CD4-positive, alpha-beta T cell (primary cell): Measurements from ENCODE around the gene TBCD. TPM values are rescaled to one million over a fixed set of nuclear protein-coding genes. Genes with fewer than 3 reads are reported as not detected.

Experiments used
- ATAC-seq: fragments of 200-7000 bp; cut with Tn5 transposase; one replicate; pipeline ENCODE4 v1.10.0; 2022; ENCODE audit warnings: mild to moderate bottlenecking; ENCODE audit not compliant: poor library complexity
- CTCF ChIA-PET: fragments of 350-600 bp; sonication (Branson Sonifier 250); formaldehyde crosslinking; loops from one replicate; lab custom pipeline; 2021; ENCODE audit warnings: antibody characterized with exemption, inconsistent platforms; lab: Charles Lee
- POLR2A ChIA-PET: fragments of 350-600 bp; sonication (Branson Sonifier 250); formaldehyde crosslinking; loops from one replicate; lab custom pipeline; 2021; ENCODE audit warnings: antibody characterized with exemption, inconsistent platforms; lab: Charles Lee
- DNase-seq, 14 experiments: peaks; one replicate each; pipeline ENCODE4 v3.0.0-alpha.2; 2013 to 2020; ENCODE audit warnings: mixed read lengths in 2 of 14
- H3K27ac ChIP-seq, 2 donors: one replicate each; pipeline versions ENCODE4 v1.5.1 to v1.7.0; 2013; ENCODE audit warnings: low read length in 2 of 2, low read depth in 1 of 2, mild to moderate bottlenecking in 1 of 2
- H3K27me3 ChIP-seq, 2 experiments: 1 replicate in 1 of 2; 2 replicates in 1 of 2; pipeline versions ENCODE4 v1.6.1 to v1.7.0; 2013; ENCODE audit warnings: low read length in 2 of 2, control low read depth in 1 of 2, mild to moderate bottlenecking in 1 of 2, moderate library complexity in 1 of 2; ENCODE audit not compliant: insufficient read depth in 2 of 2, control insufficient read depth in 1 of 2
- H3K36me3 ChIP-seq: one replicate; pipeline ENCODE4 v1.6.1; 2013; ENCODE audit warnings: low read length, control low read depth; ENCODE audit not compliant: insufficient read depth
- H3K4me1 ChIP-seq: one replicate; pipeline ENCODE4 v1.6.1; 2013; ENCODE audit warnings: low read length, control low read depth; ENCODE audit not compliant: insufficient read depth
- H3K4me3 ChIP-seq: one replicate; pipeline ENCODE4 v1.5.1; 2013; ENCODE audit warnings: mild to moderate bottlenecking, low read length, moderate library complexity
- H3K9me3 ChIP-seq, 2 experiments: 1 replicate in 1 of 2; 2 replicates in 1 of 2; pipeline versions ENCODE4 v1.6.1 to v1.7.0; 2013; ENCODE audit warnings: low read length in 2 of 2, mild to moderate bottlenecking in 2 of 2, control low read depth in 1 of 2, moderate library complexity in 1 of 2; ENCODE audit not compliant: control insufficient read depth in 1 of 2, insufficient read depth in 1 of 2
- H3K27ac Mint-ChIP-seq: one replicate; pipeline ENCODE4 v1.8.0; 2020; ENCODE audit warnings: mixed read lengths
- H3K27me3 Mint-ChIP-seq: one replicate; pipeline ENCODE4 v1.8.0; 2021; ENCODE audit warnings: mixed read lengths
- H3K36me3 Mint-ChIP-seq: one replicate; pipeline ENCODE4 v1.8.0; 2021; ENCODE audit warnings: low read depth, mixed read lengths
- H3K4me1 Mint-ChIP-seq: one replicate; pipeline ENCODE4 v1.8.0; 2021; ENCODE audit warnings: low read depth, mixed read lengths
- H3K4me3 Mint-ChIP-seq: one replicate; pipeline ENCODE4 v1.8.0; 2020; ENCODE audit warnings: mild to moderate bottlenecking, mixed read lengths
- H3K9me3 Mint-ChIP-seq: one replicate; pipeline ENCODE4 v1.8.0; 2020; ENCODE audit warnings: mixed read lengths
- intact Hi-C, 2 experiments: fragments of 100-400 bp; cut with DNase I in 1 of 2; cut with micrococcal nuclease in 1 of 2; formaldehyde crosslinking; loops; one replicate each; pipeline versions ENCODE4 v1.15.1 to v1.9.0; 2023 to 2025; cut with DNase I, micrococcal nuclease
- total RNA-seq, 174 experiments: library from RNA in 2 of 174; stranded (reverse) in 2 of 174; gene quantifications; one replicate each; pipeline ENCODE4 v1.2.3 and lab custom pipeline; 2021 to 2026
- TF ChIP-seq, protein P1 (sequence below): fragments of 200-600 bp; IDR thresholded peaks from one replicate; pipeline ENCODE4 v1.8.0; 2022; ENCODE audit warnings: antibody characterized with exemption, mild to moderate bottlenecking

The TBCD gene
- total RNA-seq, 2 experiments from 2014 or later, result 74.6 to 80.3 TPM

DNA sequence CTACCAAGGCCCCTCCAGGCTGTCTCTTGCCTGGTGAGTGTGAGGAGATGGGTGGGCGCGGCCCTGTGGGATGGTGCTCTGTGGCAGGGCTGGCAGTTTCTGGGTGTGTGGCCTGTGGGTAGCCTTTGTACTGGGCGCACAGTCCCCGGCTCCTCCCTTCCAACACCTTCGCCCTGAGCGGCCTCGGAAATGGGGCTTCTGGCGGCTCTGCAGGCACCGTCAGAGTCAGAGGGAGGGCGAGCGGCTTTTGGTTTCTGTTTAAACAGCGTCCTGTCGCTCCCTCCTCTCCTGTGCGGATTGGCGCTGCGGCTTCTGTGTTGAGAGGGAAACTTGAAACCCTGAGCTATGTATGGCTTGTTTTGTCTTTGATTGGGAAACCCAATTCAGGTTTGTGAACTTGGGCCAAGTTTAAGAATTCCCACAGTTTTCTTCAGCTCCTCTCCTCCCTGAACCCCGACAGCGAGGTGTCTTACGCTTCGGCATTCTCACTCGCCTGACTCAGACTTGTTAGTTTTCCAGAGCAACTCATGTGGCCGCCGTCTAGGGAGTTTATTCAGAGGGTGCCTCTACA lies 96.2 kb downstream of the TBCD start:
- ATAC-seq (peak; percentile 86), DNase-seq (peak in 10 of 14 experiments; percentile 14 to 72 (median 42))
- CTCF ChIA-PET, result no interaction called here
- peaks cover 0 to 4% of the 10 kb centered on the region in 2 experiments for H3K9me3 ChIP-seq
- Mint-ChIP-seq H3K4me1 (peaks cover 13% of the 10 kb centered on the region), H3K27me3 (no peaks in the 10 kb centered on the region), H3K36me3 (no peaks in the 10 kb centered on the region), H3K4me3 (peak overlapping the region; percentile 34), H3K27ac (peak overlapping the region; percentile 59), H3K9me3 (no peaks in the 10 kb centered on the region)
- no peaks in the 10 kb centered on the region for H3K27me3 ChIP-seq
- peaks cover 2% of the 10 kb centered on the region for H3K36me3 ChIP-seq
- TF ChIP-seq, protein P1, sequence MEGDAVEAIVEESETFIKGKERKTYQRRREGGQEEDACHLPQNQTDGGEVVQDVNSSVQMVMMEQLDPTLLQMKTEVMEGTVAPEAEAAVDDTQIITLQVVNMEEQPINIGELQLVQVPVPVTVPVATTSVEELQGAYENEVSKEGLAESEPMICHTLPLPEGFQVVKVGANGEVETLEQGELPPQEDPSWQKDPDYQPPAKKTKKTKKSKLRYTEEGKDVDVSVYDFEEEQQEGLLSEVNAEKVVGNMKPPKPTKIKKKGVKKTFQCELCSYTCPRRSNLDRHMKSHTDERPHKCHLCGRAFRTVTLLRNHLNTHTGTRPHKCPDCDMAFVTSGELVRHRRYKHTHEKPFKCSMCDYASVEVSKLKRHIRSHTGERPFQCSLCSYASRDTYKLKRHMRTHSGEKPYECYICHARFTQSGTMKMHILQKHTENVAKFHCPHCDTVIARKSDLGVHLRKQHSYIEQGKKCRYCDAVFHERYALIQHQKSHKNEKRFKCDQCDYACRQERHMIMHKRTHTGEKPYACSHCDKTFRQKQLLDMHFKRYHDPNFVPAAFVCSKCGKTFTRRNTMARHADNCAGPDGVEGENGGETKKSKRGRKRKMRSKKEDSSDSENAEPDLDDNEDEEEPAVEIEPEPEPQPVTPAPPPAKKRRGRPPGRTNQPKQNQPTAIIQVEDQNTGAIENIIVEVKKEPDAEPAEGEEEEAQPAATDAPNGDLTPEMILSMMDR, result no peak
- intact Hi-C loops, result no loop called here
- peaks cover 4% of the 10 kb centered on the region for H3K4me1 ChIP-seq
- POLR2A ChIA-PET, result interaction anchor here (0.7 to 1.9 kb wide), 2 partner anchors 16 to 18 kb away, joined by 4 to 8 read pairs; no protein-coding TSS in a partner anchor
- no peak overlapping the region for H3K27ac ChIP-seq
- H3K4me3 ChIP-seq, result peak overlapping the region; percentile 32

DNA sequence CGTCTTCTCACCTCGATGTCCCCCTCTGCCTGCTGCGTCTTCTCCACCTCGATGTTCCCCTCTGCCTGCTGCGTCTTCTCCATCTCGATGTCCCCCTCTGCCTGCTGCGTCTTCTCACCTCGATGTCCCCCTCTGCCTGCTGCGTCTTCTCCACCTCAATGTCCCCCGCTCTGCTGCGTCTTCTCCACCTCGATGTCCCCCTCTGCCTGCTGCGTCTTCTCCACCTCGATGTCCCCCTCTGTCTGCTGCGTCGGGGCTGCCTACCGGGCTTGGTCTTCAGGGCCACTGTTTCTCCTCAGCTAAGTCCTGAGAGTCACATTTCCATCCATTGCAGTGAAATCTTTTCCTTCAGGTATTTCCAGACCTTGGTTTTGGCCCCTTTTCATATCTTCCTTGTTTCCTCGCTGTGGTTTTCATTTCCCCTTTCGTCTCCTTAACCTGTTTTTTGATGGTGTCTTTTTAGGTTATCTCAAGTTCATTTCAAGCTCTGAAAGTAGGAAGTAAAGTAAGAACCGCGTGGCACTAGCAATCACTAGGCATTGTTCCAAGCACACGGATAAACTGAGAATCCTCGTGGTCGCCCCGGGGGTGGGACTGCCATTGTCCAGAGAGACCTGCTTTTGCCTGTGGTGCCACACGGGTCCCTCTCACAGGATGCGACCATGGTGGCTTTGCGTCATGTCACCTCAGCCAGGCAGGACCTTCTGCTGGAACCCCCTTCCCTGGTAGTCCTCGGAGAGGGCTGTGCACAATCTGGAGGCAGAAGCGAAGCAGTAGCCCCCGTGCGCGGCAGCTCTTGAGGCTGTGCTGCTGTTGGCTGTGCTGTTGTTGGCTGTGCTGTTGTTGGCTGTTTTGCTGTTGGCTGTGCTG lies 97.4 kb downstream of the TBCD start:
- no peaks in the 10 kb centered on the region for H3K27me3 ChIP-seq
- Mint-ChIP-seq H3K27me3 (no peaks in the 10 kb centered on the region), H3K36me3 (peaks cover 10% of the 10 kb centered on the region), H3K4me3 (no peak overlapping the region), H3K4me1 (peaks cover 9% of the 10 kb centered on the region), H3K27ac (peak overlapping the region; percentile 10), H3K9me3 (no peaks in the 10 kb centered on the region)
- DNase-seq, result no peak
- H3K4me1 ChIP-seq, result peaks cover 4% of the 10 kb centered on the region
- H3K27ac ChIP-seq, result no peak overlapping the region
- peaks cover 6% of the 10 kb centered on the region for H3K36me3 ChIP-seq
- no peak for ATAC-seq
- ChIA-PET POLR2A (no interaction called here), CTCF (no interaction called here)
- no peak overlapping the region for H3K4me3 ChIP-seq
- TF ChIP-seq, protein P1, result no peak
- intact Hi-C loops, result no loop called here
- peaks cover 0 to 4% of the 10 kb centered on the region in 2 experiments for H3K9me3 ChIP-seq

DNA sequence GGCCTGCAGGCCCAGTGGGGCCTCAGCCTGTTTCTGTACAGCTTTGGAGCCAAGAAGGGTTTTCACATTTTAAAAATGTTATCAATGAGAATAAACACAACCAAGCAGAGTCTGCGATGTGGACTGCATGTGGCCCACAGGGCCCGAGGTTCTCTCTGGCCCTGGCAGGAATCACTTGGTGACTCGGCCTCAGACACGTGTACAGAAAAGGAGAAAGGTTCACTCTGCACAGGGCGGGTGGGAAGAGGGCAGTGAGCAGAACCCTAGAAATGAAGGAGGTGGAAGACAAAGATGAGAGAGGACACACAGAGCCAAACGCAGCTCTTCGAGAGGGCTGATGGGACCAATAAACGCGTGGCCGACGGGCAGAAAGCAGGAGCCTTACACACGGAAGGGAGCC lies 99.5 kb downstream of the TBCD start:
- peaks cover 3% of the 10 kb centered on the region for H3K36me3 ChIP-seq
- H3K9me3 ChIP-seq, result peaks cover 0 to 4% of the 10 kb centered on the region in 2 experiments
- ATAC-seq (no peak), DNase-seq (no peak)
- H3K4me3 Mint-ChIP-seq, result no peak overlapping the region
- intact Hi-C loops, result no loop called here
- peaks cover 4% of the 10 kb centered on the region for H3K4me1 ChIP-seq
- POLR2A ChIA-PET, result no interaction called here
- no peaks in the 10 kb centered on the region for H3K9me3 Mint-ChIP-seq
- H3K4me3 ChIP-seq, result no peak overlapping the region
- H3K27me3 ChIP-seq, result no peaks in the 10 kb centered on the region
- no peak overlapping the region for H3K27ac ChIP-seq
- peaks cover 12% of the 10 kb centered on the region for H3K36me3 Mint-ChIP-seq
- CTCF ChIA-PET, result no interaction called here
- no peak overlapping the region for H3K27ac Mint-ChIP-seq
- peaks cover 9% of the 10 kb centered on the region for H3K4me1 Mint-ChIP-seq
- H3K27me3 Mint-ChIP-seq, result no peaks in the 10 kb centered on the region
- TF ChIP-seq, protein P1, result no peak
